Osteoblast (primary cell): ENCODE data around the gene TNN. TPM values are rescaled to one million over a fixed set of nuclear protein-coding genes. Genes with fewer than 3 reads are reported as not detected.

Experiments
- DNase-seq: peaks from one replicate; pipeline ENCODE4 v3.0.0; 2011; ENCODE audit warnings: low spot score, mixed read lengths; ENCODE audit not compliant: insufficient read length; ENCODE audit errors: missing footprints
- H2AFZ ChIP-seq: 2 replicates; pipeline ENCODE4 v1.6.0; 2011; ENCODE audit warnings: mild to moderate bottlenecking, low read length
- H3K27ac ChIP-seq: 2 replicates; pipeline ENCODE4 v1.5.1; 2011; ENCODE audit warnings: mild to moderate bottlenecking, low read depth, low read length, moderate library complexity
- H3K27me3 ChIP-seq: 2 replicates; pipeline ENCODE4 v1.6.0; 2012; ENCODE audit warnings: mild to moderate bottlenecking, control low read depth, inconsistent platforms, low read length, moderate library complexity; ENCODE audit not compliant: insufficient read depth
- H3K36me3 ChIP-seq: 2 replicates; pipeline ENCODE4 v1.5.1; 2011; ENCODE audit warnings: mild to moderate bottlenecking, low read length, control low read depth, moderate library complexity; ENCODE audit not compliant: insufficient read depth
- H3K4me1 ChIP-seq: 2 replicates; pipeline ENCODE4 v1.5.1; 2011; ENCODE audit warnings: mild to moderate bottlenecking, low read length, control low read depth, moderate library complexity; ENCODE audit not compliant: insufficient read depth
- H3K4me2 ChIP-seq: 2 replicates; pipeline ENCODE4 v1.6.0; 2011; ENCODE audit warnings: mild to moderate bottlenecking, low read length; ENCODE audit not compliant: insufficient read depth
- H3K4me3 ChIP-seq: fragments of 200-600 bp; sonication (generic); 3 replicates; pipeline ENCODE4 v1.5.1; 2012; ENCODE audit warnings: mild to moderate bottlenecking, low read length, inconsistent platforms; ENCODE audit not compliant: insufficient read depth
- H3K79me2 ChIP-seq: 2 replicates; pipeline ENCODE4 v1.6.0; 2012; ENCODE audit warnings: mild to moderate bottlenecking, low read length, control low read depth, inconsistent platforms; ENCODE audit not compliant: insufficient read depth
- H3K9me3 ChIP-seq: 2 replicates; pipeline ENCODE4 v1.5.1; 2011; ENCODE audit warnings: low read depth, low read length, control low read depth
- H4K20me1 ChIP-seq: 2 replicates; pipeline ENCODE4 v1.6.0; 2012; ENCODE audit warnings: mild to moderate bottlenecking, low read length, control low read depth; ENCODE audit not compliant: insufficient read depth
- CTCF ChIP-seq: IDR thresholded peaks from 2 replicates; pipeline ENCODE4 v1.5.1; 2011; ENCODE audit warnings: mild to moderate bottlenecking, low read depth, low read length, moderate library complexity; ENCODE audit errors: extremely low read depth
- total RNA-seq: library from RNA; depleted of rRNA; stranded (reverse); fragments of >200 nt; gene quantifications from 2 replicates; pipeline ENCODE4 v1.2.3, GENCODE V29; 2012

Gene TNN
- total RNA-seq, 1 donor = under 0.01 TPM

- no peak overlapping the region for H3K27ac ChIP-seq
- no peak for TF ChIP-seq CTCF
- no peaks in the 10 kb centered on the region for H3K4me1 ChIP-seq
- no peak for DNase-seq
- H3K27me3 ChIP-seq = no peaks in the 10 kb centered on the region
- no peak overlapping the region for H3K4me2 ChIP-seq
- H4K20me1 ChIP-seq = no peaks in the 10 kb centered on the region
- H3K36me3 ChIP-seq = no peaks in the 10 kb centered on the region
- H3K4me3 ChIP-seq = no peak overlapping the region
- no peaks in the 10 kb centered on the region for H3K79me2 ChIP-seq
- H3K9me3 ChIP-seq = no peaks in the 10 kb centered on the region
- H2AFZ ChIP-seq = no peak overlapping the region
These were observed 31.2 kb upstream of the TNN start for GRCh38 chr1:175036476-175036875.

- TF ChIP-seq CTCF = no peak
- DNase-seq = no peak
- no peak overlapping the region for H2AFZ ChIP-seq
These were observed 30.2 kb upstream of the TNN start for GRCh38 chr1:175037416-175037815.

GRCh38 chr1:175040324-175040879, 27.2 kb upstream of the TNN start:
- DNase-seq = no peak
- H3K27ac ChIP-seq = no peak overlapping the region
- no peak for TF ChIP-seq CTCF
- no peaks in the 10 kb centered on the region for H3K27me3 ChIP-seq
- no peak overlapping the region for H2AFZ ChIP-seq
- no peak overlapping the region for H3K4me2 ChIP-seq
- H3K79me2 ChIP-seq = no peaks in the 10 kb centered on the region
- H3K9me3 ChIP-seq = no peaks in the 10 kb centered on the region
- H3K4me3 ChIP-seq = no peak overlapping the region
- no peaks in the 10 kb centered on the region for H4K20me1 ChIP-seq
- H3K36me3 ChIP-seq = no peaks in the 10 kb centered on the region
- no peaks in the 10 kb centered on the region for H3K4me1 ChIP-seq

More at GRCh38 chr1:175037416-175037815, 30.2 kb upstream of the TNN start:
- H3K27ac ChIP-seq = no peak overlapping the region
- no peaks in the 10 kb centered on the region for H3K27me3 ChIP-seq
- no peaks in the 10 kb centered on the region for H3K79me2 ChIP-seq
- no peaks in the 10 kb centered on the region for H3K9me3 ChIP-seq
- H3K36me3 ChIP-seq = no peaks in the 10 kb centered on the region
- no peaks in the 10 kb centered on the region for H3K4me1 ChIP-seq
- H4K20me1 ChIP-seq = no peaks in the 10 kb centered on the region
- H3K4me3 ChIP-seq = no peak overlapping the region
- H3K4me2 ChIP-seq = no peak overlapping the region

GRCh38 chr1:175042650-175043049, 25.0 kb upstream of the TNN start:
- Histone ChIP-seq H3K36me3 (no peaks in the 10 kb centered on the region), H2AFZ (no peak overlapping the region), H4K20me1 (no peaks in the 10 kb centered on the region), H3K4me2 (no peak overlapping the region), H3K27ac (no peak overlapping the region), H3K79me2 (no peaks in the 10 kb centered on the region), H3K9me3 (no peaks in the 10 kb centered on the region), H3K4me3 (no peak overlapping the region), H3K27me3 (no peaks in the 10 kb centered on the region), H3K4me1 (no peaks in the 10 kb centered on the region)
- no peak for TF ChIP-seq CTCF
- no peak for DNase-seq
